Lower leg skin (tissue), 3 donors: ENCODE results near the gene SETD4.

Experiments
- POLR2A ChIP-seq, 2 donors: fragments of 450-650 bp; IDR thresholded peaks; one replicate each; pipeline ENCODE4 v1.6.1; 2016 to 2017; ENCODE audit warnings: antibody characterized with exemption in 2 of 2, mild to moderate bottlenecking in 1 of 2, moderate library complexity in 1 of 2
- TF ChIP-seq, protein P1 (sequence below), 3 donors: fragments of 450-650 bp; IDR thresholded peaks; one replicate each; pipeline ENCODE4 v1.5.1; 2016; ENCODE audit warnings: antibody characterized with exemption in 3 of 3, mild to moderate bottlenecking in 3 of 3, moderate library complexity in 2 of 3

DNA sequence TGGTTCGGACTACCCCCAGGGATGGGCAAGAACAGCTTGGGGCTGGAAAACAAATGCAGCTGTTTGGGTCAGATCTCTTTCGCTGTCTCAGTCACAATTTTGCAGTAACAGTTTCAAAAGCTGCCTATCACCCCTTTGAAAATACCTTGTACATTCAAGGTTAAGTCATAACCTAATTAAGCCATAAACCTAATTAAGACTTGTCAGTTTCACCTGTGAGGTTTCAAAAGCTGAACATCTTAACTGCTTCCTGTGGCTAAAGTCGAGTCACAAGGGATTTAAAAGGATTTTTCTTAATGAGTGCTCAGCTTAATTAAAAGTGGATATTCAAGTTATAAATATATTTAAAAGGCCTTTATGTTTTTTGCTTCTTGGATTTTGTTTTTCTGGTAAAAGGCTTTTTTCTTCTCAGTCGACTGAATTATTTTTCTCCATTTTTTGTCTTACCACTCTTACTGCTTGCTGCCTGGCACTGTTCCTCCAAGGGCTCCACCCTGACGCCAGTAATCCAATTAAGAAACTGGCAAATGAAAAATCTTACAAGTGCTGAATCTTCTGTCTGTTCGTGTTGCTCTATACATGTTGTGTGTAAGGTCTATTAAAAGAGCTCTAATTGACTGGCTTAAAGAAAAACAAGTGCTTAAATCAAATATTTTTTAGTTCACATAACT, 40.8 kb upstream of the SETD4 start:
- TF ChIP-seq, protein P1, sequence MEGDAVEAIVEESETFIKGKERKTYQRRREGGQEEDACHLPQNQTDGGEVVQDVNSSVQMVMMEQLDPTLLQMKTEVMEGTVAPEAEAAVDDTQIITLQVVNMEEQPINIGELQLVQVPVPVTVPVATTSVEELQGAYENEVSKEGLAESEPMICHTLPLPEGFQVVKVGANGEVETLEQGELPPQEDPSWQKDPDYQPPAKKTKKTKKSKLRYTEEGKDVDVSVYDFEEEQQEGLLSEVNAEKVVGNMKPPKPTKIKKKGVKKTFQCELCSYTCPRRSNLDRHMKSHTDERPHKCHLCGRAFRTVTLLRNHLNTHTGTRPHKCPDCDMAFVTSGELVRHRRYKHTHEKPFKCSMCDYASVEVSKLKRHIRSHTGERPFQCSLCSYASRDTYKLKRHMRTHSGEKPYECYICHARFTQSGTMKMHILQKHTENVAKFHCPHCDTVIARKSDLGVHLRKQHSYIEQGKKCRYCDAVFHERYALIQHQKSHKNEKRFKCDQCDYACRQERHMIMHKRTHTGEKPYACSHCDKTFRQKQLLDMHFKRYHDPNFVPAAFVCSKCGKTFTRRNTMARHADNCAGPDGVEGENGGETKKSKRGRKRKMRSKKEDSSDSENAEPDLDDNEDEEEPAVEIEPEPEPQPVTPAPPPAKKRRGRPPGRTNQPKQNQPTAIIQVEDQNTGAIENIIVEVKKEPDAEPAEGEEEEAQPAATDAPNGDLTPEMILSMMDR (IDR thresholded peaks at IDR 0.05) = no peak
- no peak for TF ChIP-seq POLR2A (IDR thresholded peaks at IDR 0.05)
